NB4 (cell line): ENCODE results near the gene NT5E.

Experiments
- DNase-seq: peaks from one replicate; pipeline ENCODE4 v3.0.0; 2010; ENCODE audit warnings: low read depth
- H3K4me3 ChIP-seq: one replicate; pipeline ENCODE4 v1.5.1; 2011; ENCODE audit warnings: mild to moderate bottlenecking, low read depth, low read length, moderate library complexity
- MYC ChIP-seq: IDR thresholded peaks from 2 replicates; pipeline ENCODE4 v1.6.1; 2011; ENCODE audit warnings: low read depth, low read length
- POLR2A ChIP-seq: IDR thresholded peaks from 2 replicates; pipeline ENCODE4 v1.6.1; 2011; ENCODE audit warnings: mild to moderate bottlenecking; ENCODE audit not compliant: insufficient read length; ENCODE audit errors: extremely low read depth
- TF ChIP-seq, protein P1 (sequence below): IDR thresholded peaks from 2 replicates; pipeline ENCODE4 v1.6.1; 2011; ENCODE audit warnings: low read depth, low read length
- TF ChIP-seq, protein P2 (sequence below): IDR thresholded peaks from one replicate; pipeline ENCODE4 v1.5.1; 2012; ENCODE audit warnings: low read depth, low read length

Gene NT5E

DNA sequence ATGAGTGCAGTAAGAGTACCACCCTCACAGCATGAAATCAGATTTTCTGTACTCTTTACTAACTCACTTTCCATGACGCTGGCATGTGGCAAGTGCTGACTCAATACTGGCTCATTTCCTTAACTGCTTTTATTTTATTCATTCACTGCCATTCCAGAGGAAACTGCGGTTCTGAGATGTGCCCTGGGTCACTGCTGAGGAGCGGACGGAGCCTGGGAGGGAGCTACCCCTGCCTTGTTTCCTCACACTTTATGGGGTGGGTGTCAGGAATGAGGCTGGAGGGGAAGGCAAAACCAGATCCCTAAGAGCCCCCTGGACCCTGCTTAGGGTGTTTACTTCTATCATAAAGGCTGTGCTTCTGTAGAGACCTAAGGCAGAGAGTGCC is 14.4 kb downstream of the NT5E start:
- TF ChIP-seq MYC (peak; percentile 63), POLR2A (no peak)
- TF ChIP-seq, protein P1, sequence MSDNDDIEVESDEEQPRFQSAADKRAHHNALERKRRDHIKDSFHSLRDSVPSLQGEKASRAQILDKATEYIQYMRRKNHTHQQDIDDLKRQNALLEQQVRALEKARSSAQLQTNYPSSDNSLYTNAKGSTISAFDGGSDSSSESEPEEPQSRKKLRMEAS = peak; percentile 34; the same call in 1 of the 2 replicates
- H3K4me3 ChIP-seq = no peak overlapping the region
- DNase-seq = peak; percentile 88

DNA sequence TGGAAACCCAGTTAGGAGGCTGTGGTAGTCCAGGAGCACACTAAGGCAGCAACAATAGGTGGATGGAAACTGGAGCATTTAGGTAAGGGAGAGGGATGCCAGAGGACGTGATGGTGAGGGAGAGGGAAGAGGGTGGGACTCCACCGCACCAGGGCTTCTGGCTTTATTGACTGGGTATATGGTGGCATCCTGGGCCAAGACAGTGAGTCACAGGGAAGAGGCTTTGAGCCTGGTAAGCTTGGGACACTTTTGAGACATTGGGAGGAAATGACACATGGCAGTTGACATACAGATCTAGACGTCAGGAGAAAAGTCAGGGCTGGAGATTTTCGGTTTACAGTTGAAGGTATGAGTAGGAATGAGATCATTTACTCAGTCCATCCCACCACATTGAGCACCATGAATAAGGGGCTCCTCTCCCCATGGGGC is 14.9 kb downstream of the NT5E start:
- peak; percentile 74 for DNase-seq
- TF ChIP-seq, protein P1 = no peak
- no peak for TF ChIP-seq POLR2A
- no peak for TF ChIP-seq MYC
- TF ChIP-seq, protein P2, sequence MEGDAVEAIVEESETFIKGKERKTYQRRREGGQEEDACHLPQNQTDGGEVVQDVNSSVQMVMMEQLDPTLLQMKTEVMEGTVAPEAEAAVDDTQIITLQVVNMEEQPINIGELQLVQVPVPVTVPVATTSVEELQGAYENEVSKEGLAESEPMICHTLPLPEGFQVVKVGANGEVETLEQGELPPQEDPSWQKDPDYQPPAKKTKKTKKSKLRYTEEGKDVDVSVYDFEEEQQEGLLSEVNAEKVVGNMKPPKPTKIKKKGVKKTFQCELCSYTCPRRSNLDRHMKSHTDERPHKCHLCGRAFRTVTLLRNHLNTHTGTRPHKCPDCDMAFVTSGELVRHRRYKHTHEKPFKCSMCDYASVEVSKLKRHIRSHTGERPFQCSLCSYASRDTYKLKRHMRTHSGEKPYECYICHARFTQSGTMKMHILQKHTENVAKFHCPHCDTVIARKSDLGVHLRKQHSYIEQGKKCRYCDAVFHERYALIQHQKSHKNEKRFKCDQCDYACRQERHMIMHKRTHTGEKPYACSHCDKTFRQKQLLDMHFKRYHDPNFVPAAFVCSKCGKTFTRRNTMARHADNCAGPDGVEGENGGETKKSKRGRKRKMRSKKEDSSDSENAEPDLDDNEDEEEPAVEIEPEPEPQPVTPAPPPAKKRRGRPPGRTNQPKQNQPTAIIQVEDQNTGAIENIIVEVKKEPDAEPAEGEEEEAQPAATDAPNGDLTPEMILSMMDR = no peak

DNA sequence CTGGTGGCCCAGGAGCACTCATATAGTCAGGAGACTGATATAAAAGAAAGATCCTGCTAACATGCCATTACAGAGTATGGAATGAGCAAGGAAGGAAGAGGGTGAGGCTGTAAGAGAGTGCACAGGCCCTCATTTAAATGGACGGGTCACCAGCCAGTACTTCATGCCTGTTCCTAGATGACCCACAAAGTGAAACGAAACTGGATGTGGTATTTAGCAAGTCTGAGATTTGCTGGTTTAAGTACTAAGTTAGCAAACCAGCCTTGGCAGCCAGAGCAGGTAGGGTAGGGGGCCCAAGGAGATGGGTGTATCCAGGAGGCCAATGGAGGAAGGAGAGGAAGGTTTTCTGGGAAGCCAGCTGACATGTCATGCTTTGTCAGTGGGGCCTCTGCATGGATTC is 15.9 kb downstream of the NT5E start:
- no peak for TF ChIP-seq MYC
- no peak for TF ChIP-seq POLR2A
- TF ChIP-seq, protein P2 = no peak
- TF ChIP-seq, protein P1 = no peak
- no peak for DNase-seq

More for the DNA sequence above, 14.9 kb downstream of the NT5E start:
- no peak overlapping the region for H3K4me3 ChIP-seq

DNA sequence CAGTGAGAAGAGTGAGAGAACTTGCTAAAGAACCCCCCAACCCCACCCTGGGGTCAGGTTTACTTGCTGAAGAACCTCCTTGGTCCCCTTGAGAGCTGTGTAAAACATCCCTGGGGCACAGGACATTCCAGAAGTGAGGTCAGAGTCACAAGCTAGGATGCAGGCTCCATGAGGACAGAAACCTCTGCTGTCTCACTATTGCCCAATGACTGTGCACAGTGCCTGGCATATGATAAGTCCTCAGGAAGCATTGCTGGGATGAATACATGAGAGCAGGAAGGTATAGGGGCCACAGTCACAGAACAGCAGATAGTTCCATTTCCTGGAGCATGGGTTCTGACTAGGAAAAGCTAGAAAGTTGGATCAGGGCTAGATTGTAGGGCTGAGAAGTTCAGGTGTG is 18.4 kb downstream of the NT5E start:
- TF ChIP-seq MYC = no peak
- TF ChIP-seq, protein P1 = no peak
- TF ChIP-seq, protein P2 = no peak
- TF ChIP-seq POLR2A = no peak
- H3K4me3 ChIP-seq = no peak overlapping the region
- DNase-seq = no peak

More for the DNA sequence above, 15.9 kb downstream of the NT5E start:
- no peak overlapping the region for H3K4me3 ChIP-seq

DNA sequence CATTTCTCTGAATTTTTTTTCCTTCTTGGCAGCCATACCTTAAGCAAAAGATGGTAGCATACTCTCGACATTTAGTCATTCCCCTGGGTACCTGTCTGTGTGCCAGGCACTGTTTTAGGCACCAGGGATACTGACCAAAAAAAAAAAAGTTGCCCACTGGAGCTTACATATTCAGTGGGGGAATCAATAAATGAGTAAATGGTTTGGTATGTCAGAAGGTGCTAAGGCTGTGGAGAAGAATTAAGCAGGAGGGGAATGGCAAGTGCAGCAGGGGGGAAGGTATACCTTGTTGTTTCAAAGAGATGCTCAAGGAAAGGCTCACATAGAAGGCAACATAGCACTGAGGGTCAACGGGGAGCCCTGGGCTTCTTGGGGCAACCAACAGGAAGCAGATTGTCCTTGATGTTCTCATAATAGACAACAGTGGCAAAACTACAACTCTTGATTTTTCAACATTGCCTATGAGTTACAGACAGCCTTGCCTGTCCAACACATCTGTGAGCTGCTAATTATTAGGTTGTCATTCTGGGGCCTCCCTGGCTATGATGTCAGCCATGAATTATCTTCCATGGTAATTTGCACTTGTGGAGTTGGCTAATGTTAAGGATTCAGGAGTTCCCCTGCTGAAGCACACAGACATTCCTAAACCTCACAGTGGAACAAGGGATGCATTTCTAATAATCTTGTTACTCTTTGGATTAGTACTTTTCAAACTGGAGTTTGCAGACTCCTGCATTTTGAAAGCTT is 19.6 kb downstream of the NT5E start:
- DNase-seq = no peak
- no peak overlapping the region for H3K4me3 ChIP-seq
- TF ChIP-seq MYC (no peak), POLR2A (no peak)
- TF ChIP-seq, protein P2 = no peak
- TF ChIP-seq, protein P1 = no peak

DNA sequence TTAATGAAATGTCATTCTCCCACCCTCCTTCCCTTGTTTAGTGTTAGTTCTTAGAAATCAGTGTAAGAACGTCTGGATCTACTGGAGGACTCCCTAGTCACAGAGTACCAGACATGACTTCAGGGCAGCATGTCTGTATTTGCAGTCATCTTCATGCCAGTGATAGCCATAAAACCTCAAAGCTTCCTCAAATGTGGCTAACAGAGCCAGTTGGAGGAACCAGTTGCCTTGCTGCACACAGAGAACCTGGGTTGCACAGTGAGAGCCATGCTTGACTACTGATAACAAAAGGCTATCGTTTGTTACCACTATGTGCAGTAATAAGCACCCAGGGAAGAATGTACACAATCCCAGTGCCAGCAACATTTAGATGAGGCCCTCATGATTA is 20.1 kb downstream of the NT5E start:
- no peak overlapping the region for H3K4me3 ChIP-seq
- DNase-seq = peak; percentile 74
- TF ChIP-seq, protein P1 = 0 out of 2 replicates have a peak, but pooled peaks have one; percentile 24
- TF ChIP-seq MYC (no peak), POLR2A (no peak)
- TF ChIP-seq, protein P2 = no peak
